Right lobe of liver (tissue), 4 donors: ENCODE data around the gene COL17A1.

Experiments
- POLR2A ChIP-seq: fragments of 450-650 bp; IDR thresholded peaks from one replicate; pipeline ENCODE4 v1.6.1; 2017; ENCODE audit warnings: antibody characterized with exemption, mild to moderate bottlenecking
- TF ChIP-seq, protein P1 (sequence below), 4 donors: fragments of 200-600 bp in 3 of 4; fragments of 450-650 bp in 1 of 4; IDR thresholded peaks; one replicate each; pipeline versions ENCODE4 v1.5.1 to v1.8.0; 2016 to 2022; ENCODE audit warnings: antibody characterized with exemption in 4 of 4, mild to moderate bottlenecking in 2 of 4
- donor health status: DM: no; HTN: no; CAD: no.
- donor health status: DM: no; HTN: no; CAD: no.
- donor health status: DM: no; HTN: yes; CAD: no.

DNA sequence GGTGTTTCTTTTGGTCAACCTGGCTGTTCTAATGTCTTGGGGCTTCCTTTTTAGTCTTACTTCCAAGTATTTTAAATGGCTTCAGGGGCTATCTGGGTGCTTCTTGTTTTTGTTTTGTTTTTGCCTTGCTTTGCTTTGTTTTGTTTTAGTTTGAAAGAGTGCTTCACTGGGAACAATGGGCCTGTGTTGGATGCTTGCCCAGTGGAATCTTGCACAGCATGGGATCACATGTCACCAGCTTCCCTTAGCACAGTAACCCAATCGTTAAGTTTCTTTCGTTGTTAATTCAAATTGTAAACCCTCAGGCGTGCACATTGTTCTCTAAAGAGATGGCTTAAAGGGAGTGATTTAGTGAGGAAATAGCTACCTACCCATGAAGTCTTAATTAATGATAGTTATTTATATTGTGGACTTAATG, 8.9 kb downstream of the COL17A1 start:
- TF ChIP-seq, protein P1, sequence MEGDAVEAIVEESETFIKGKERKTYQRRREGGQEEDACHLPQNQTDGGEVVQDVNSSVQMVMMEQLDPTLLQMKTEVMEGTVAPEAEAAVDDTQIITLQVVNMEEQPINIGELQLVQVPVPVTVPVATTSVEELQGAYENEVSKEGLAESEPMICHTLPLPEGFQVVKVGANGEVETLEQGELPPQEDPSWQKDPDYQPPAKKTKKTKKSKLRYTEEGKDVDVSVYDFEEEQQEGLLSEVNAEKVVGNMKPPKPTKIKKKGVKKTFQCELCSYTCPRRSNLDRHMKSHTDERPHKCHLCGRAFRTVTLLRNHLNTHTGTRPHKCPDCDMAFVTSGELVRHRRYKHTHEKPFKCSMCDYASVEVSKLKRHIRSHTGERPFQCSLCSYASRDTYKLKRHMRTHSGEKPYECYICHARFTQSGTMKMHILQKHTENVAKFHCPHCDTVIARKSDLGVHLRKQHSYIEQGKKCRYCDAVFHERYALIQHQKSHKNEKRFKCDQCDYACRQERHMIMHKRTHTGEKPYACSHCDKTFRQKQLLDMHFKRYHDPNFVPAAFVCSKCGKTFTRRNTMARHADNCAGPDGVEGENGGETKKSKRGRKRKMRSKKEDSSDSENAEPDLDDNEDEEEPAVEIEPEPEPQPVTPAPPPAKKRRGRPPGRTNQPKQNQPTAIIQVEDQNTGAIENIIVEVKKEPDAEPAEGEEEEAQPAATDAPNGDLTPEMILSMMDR (IDR thresholded peaks at IDR 0.05): no peak
- TF ChIP-seq POLR2A: no peak
